NCI-H2196 (cell line): Measurements from ENCODE around the gene SPAST.
"Not testable (repeated sequence)": the region's sequence is repeated elsewhere in the genome, so short reads cannot be mapped to it uniquely, and the experiment has no call there.

Experiments
- DNase-seq: peaks from one replicate; lab custom pipeline; 2025; ENCODE audit not compliant: unreplicated experiment; lab: John Stamatoyannopoulos, UW

The SPAST gene

GRCh38 chr2:32119161-32119560, 55.8 kb downstream of the SPAST start:
- no peak for DNase-seq

- no peak for DNase-seq
Observed at GRCh38 chr2:32124660-32125059, 61.3 kb downstream of the SPAST start.

DNA sequence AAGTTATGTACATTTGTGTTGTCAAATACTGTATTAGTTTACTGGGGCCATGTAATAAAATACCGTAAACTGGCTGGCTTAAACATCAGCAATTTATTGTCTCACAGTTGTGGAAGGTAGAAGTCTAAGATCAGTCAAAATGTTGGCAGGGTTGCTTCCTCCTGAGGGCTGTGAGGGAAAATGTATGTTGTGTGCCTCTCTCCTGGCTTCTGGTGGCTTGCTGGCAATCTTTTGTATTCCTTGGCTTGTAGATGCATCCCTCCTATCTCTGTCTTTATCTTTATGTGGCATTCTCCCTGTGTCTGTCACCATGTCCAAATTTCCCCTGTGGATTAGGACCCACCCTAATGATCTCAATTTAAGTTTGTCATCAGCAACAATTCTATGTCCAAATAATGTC, 65.3 kb downstream of the SPAST start:
- DNase-seq = no peak

GRCh38 chr2:32129086-32129485, 65.7 kb downstream of the SPAST start:
- DNase-seq = no peak

DNA sequence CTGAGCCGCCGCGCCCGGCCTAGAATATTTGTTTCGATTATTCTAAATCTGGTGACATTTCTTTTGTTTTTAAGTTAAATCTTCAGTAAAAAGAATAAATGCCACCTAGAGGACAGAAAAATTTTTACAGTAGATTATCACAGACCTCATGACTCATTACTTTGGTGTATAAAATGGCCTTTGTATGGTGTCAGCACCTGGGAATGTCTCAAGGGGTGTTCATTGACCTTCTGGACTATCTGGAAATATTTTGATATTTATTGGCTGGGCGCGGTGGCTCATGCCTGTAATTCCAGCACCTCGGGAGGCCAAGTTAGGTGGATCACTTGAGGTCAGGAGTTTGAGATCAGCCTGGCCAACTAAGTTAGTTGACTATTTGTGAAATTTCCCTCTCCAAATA, 72.1 kb downstream of the SPAST start:
- DNase-seq = peak; percentile 9

DNA sequence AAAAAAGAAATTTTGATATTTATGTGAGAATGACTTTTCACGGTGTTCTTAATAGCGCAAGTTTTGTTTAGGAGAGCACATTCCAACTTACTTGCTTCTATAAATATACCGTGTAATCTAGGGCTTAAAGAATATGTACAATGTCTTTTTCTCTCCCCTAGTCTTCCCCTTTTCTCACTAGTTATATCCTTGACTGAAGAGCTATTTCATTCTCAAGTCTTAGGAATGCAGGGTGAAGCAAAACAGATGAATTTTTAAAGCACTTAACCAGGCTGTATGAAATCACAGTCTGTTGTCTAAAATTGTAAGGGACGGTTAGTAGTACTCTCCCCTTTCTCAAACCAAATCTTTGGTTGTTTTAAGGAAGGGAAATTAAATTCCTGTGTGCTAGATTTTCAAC, 72.7 kb downstream of the SPAST start:
- DNase-seq = no peak

DNA sequence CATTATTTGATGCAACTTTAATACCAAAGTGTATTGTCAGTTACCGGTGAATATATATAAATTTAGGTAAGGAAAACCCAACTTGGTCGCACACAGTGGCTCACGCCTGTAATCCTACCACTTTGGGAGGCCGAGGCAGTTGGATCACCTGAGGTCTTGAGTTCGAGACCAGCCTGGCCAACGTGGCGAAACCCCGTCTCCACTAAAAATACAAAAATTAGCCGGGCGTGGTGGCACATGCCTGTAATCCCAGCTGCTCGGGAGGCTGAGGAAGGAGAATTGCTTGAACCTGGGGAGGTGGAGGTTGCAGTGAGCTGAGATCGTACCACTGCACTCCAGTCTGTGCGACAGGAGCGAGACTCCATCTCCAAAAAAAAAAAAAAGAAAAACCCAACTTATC, 88.2 kb downstream of the SPAST start:
- DNase-seq = not testable (repeated sequence)

DNA sequence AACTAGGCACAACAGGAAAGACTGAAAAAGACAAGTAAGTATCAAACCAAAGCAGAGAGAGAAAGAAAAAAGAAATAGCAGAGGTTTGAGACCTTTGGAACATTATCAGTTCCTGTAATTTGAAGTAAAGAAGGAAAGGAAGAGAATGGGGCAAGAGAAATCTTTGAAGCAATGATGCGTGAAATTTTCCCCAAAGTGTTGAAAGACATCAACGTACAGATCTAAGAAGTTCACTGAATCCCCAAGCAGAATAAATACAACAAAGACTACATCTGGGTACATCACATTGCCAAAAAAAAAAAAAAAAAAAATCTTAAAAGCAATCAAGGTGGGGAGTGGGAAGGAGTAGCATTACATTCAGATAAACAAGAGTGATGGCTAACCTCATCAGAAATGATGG, 96.3 kb downstream of the SPAST start:
- DNase-seq = no peak

- DNase-seq = no peak
Observed at GRCh38 chr2:32161296-32161695, 97.9 kb downstream of the SPAST start.

DNA sequence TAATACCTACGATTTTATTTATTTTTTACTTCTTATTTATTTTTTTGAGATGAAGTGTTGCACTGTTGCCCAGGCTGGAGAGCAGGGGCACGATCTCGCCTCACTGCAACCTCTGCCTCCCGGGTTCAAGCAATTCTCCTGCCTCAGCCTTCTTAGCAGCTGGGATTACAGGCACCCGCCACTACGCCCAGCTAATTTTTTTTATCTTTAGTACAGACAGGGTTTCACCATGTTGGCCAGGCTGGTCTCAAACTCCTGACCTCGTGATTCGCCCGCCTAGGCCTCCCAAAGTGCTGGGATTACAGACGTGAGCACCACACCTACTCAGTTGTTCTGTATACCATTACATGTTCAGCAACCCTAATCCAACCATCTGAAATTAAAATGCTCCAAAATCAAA, 100.9 kb downstream of the SPAST start:
- DNase-seq = not testable (repeated sequence)

DNA sequence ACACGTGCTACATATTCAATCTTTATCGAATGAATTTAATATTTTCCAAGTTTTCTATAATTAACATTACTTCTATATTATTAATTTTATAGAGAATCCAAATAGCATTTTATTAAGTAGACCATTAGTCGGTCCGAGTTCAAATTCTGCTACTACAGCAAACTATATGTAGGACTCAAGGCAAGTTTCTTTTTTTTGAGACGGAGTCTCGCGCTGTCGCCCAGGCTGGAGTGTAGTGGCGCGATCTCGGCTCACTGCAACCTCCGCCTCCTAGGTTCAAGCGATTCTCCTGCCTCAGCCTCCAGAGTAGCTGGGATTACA, 101.6 kb downstream of the SPAST start:
- not testable (repeated sequence) for DNase-seq

DNA sequence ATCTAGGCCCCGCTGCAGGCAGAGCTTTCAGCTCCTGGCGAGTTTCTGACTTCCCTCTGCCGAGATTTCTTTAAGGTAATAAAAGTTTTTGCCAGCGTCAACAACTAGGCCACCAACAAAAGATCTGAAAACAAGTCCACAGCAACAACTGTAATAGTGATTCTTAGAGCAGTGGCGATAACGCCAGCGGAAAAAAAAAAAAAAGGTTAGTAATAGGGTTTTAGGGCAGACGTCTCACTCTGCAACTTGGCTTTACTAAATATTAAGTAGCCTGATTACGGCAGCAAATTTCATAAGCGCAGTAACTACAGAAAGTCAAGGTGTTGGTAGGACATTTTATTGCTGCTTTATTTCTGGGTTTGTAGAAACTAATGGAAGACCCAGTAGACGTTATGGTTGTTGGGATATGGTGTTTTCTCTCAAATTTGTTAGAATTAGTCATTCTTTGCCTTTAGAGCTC, 102.8 kb downstream of the SPAST start:
- DNase-seq = no peak

DNA sequence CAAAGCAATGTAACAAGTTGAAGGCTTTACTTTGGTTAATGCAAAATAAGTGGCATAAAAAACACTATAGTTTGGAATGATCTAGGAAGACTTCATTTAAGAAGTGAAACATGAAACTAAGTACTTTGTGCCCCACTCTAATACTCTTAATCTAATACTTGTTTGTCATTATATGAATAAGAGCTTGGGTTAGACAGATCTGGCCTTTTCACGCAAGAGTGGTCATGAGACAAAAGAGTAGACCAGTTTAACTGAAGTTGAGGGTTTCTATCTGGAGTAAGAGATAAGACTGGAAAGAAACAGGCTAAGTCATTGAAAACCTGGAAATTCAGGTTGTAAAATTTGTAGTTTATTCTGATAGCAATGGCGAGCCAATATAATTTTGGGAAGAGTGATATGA, 105.2 kb downstream of the SPAST start:
- DNase-seq = no peak

- no peak for DNase-seq
Observed at GRCh38 chr2:32172870-32173269, 109.5 kb downstream of the SPAST start.

- no peak for DNase-seq
Observed at GRCh38 chr2:32182667-32183066, 119.3 kb downstream of the SPAST start.

GRCh38 chr2:32189011-32189410, 125.7 kb downstream of the SPAST start:
- no peak for DNase-seq

- no peak for DNase-seq
Observed at GRCh38 chr2:32192418-32192817, 129.1 kb downstream of the SPAST start.

DNA sequence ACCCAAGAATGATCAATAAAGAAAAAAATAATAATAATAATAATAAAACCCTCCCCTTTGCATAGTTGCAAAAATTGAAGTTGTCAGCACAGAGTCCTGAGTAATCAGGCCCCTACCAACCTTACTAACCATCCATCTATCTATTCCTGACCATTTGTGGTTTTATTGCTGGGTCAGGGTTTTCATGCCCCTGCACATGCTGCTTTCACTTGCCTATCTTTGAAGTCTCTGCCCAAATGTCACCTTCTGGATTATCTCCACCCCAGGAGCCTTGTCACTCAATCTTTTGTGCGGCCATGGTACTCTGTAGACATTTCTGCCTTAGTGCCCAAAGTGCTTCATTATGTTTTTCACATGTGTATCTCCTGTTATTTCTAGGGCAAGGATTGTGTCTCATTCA, 137.5 kb downstream of the SPAST start:
- no peak for DNase-seq

- not testable (repeated sequence) for DNase-seq
Observed at GRCh38 chr2:32203428-32203827, 140.1 kb downstream of the SPAST start.
